ENCODE results near the gene ZNF19. TPM values are rescaled to one million over a fixed set of nuclear protein-coding genes. Genes with fewer than 3 reads are reported as not detected.

The ZNF19 gene
- total and polyA plus RNA-seq, 10 donors: 1.9 to 9.5 (median 6.3) TPM

DNA sequence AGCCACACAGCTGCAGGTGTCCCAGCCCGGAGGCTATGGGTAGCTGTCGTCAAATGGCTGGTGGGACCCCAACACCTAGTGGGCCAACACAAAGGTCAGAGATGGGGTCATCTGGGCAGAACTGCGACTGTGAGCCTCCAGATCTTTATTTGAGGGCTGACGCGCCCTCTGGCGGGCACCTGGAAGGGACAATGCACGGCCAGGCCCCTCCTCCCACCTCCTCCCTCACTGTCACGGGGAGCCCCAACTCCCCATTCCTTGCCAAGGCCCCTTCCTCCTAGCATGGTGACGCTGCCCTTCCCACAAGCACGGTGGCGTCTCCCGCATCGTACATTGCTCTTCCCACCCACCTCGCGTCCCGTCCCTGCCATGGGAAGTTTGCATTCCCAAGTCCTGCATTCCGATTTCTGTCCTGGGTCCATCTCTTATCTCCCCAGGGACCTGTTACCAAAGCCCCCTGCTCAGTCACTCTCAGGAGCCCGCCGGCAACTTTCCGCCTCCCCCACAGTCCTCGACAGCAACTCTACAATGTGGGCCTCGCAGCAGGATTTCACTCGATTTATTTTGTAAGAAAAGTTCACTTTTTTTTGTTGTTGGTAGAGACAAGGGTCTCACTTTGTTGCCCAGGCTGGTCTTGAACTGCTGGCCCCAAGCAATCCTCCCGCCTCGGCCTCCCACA, 48.3 kb downstream of the ZNF19 start:
- Histone ChIP-seq H3K27ac (no peak overlapping the region), H3K9me3 (peaks cover 0 to 49% (median 41%) of the 10 kb centered on the region in 8 donors), H3K4me3 (no peak overlapping the region), H3K27me3 (replicated peaks in 1 of 7) (peaks cover 0 to 47% (median 0%) of the 10 kb centered on the region in 7 donors), H3K36me3 (no peaks in the 10 kb centered on the region), H3K4me1 (no peaks in the 10 kb centered on the region)
- intact Hi-C loops (cut with DNase I; ENCODE audit: low total_unique reads): no loop called here
- WGBS, 5 donors: 58 to 77% (median 61%) methylated on average over 25 of the region's 25 CpGs
- TF ChIP-seq POLR2AphosphoS5 (IDR thresholded peaks at IDR 0.05) (no peak), POLR2A (IDR thresholded peaks at IDR 0.05) (no peak)
- TF ChIP-seq, protein P1, sequence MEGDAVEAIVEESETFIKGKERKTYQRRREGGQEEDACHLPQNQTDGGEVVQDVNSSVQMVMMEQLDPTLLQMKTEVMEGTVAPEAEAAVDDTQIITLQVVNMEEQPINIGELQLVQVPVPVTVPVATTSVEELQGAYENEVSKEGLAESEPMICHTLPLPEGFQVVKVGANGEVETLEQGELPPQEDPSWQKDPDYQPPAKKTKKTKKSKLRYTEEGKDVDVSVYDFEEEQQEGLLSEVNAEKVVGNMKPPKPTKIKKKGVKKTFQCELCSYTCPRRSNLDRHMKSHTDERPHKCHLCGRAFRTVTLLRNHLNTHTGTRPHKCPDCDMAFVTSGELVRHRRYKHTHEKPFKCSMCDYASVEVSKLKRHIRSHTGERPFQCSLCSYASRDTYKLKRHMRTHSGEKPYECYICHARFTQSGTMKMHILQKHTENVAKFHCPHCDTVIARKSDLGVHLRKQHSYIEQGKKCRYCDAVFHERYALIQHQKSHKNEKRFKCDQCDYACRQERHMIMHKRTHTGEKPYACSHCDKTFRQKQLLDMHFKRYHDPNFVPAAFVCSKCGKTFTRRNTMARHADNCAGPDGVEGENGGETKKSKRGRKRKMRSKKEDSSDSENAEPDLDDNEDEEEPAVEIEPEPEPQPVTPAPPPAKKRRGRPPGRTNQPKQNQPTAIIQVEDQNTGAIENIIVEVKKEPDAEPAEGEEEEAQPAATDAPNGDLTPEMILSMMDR (IDR thresholded peaks at IDR 0.05 in 8 of 11, conservative IDR thresholded peaks at IDR 0.05 in 3 of 11): no peak
- DNase-seq: no peak

DNA sequence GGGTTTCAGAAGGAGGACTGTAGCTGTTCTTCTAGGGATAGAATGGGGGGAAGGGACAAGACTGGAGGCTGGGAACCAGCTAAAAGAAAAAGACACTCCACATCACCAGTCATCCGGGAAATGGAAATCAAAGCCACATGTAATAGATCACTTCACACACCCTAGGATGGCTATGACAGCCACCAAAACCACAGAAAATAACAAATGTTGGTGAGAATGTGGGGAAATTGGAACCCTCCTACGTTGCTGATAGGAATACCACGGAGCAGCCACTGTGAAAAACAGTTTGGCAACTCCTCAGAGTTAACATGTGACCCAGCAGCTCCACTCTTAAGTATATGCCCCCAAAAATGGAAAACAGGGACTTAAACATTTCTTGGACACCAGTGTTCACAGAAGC, 49.6 kb downstream of the ZNF19 start:
- Histone ChIP-seq H3K36me3 (no peaks in the 10 kb centered on the region), H3K27me3 (replicated peaks in 1 of 7) (peaks cover 0 to 47% (median 0%) of the 10 kb centered on the region in 7 donors), H3K27ac (no peak overlapping the region), H3K4me3 (no peak overlapping the region), H3K4me1 (no peaks in the 10 kb centered on the region), H3K9me3 (peaks cover 0 to 36% (median 28%) of the 10 kb centered on the region in 8 donors)
- TF ChIP-seq, protein P1 (IDR thresholded peaks at IDR 0.05 in 8 of 11, conservative IDR thresholded peaks at IDR 0.05 in 3 of 11): no peak
- no peak for TF ChIP-seq POLR2AphosphoS5 (IDR thresholded peaks at IDR 0.05)
- TF ChIP-seq POLR2A (IDR thresholded peaks at IDR 0.05): no peak
- intact Hi-C loops (cut with DNase I; ENCODE audit: low total_unique reads): no loop called here
- no peak for DNase-seq
- WGBS, 5 donors: 28 to 44% (median 32%) methylated on average over 3 of the region's 3 CpGs

DNA sequence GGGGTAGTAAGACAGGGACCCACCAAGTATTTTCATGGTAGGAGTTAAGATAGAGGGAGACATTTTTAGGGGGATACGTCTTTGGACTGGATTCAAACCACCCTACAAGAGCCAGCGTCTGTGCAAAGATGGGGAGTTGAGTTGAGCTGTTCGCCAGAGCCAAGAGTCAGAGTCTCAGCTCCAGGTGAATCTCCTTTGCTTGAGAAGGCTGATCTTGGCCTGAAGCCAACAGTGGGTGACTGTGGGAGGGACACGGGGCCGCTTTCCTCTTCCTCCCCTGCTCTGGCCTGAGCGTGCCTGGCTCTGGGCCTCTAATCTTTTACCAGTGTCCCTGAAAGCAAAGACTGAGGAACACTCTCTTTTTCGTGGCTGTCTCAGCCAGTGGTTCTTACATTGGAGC, 52.7 kb downstream of the ZNF19 start:
- no peak overlapping the region for H3K27ac ChIP-seq
- TF ChIP-seq POLR2A (IDR thresholded peaks at IDR 0.05) (no peak), POLR2AphosphoS5 (IDR thresholded peaks at IDR 0.05) (no peak)
- TF ChIP-seq, protein P1 (IDR thresholded peaks at IDR 0.05 in 8 of 11, conservative IDR thresholded peaks at IDR 0.05 in 3 of 11): no peak
- peaks cover 0 to 6% (median 2%) of the 10 kb centered on the region in 8 donors for H3K9me3 ChIP-seq
- H3K27me3 ChIP-seq (replicated peaks in 1 of 7): peaks cover 0 to 54% (median 0%) of the 10 kb centered on the region in 7 donors
- H3K4me3 ChIP-seq: no peak overlapping the region
- 72 to 84% (median 79%) methylated on average over 7 of the region's 7 CpGs for WGBS, 5 donors
- no peaks in the 10 kb centered on the region for H3K36me3 ChIP-seq
- intact Hi-C loops (cut with DNase I; ENCODE audit: low total_unique reads): no loop called here
- DNase-seq: peak; percentile 22
- H3K4me1 ChIP-seq: no peaks in the 10 kb centered on the region

DNA sequence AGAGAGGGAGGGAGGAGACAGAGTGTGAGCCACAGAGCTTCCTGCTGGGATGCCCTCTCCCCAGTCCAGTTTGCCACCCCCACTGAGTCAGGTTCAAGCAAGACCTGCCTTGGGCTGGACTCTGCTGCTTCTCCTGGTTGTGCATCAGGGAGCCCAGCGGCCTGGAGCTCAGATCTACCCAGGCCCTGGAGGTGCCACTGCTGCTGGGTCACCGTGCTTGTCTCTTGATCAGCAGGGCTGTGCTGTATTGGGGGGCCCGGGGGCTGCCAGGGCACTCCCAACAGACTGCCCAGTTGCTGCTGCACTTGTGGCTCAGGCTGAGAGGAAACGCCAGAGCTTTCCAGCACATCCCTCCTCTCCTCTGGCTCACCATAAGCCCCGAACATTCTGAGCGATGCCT, 56.2 kb downstream of the ZNF19 start:
- H3K27me3 ChIP-seq (replicated peaks in 1 of 7): peaks cover 0 to 51% (median 0%) of the 10 kb centered on the region in 7 donors
- no peak for TF ChIP-seq POLR2AphosphoS5 (IDR thresholded peaks at IDR 0.05)
- no peak for TF ChIP-seq POLR2A (IDR thresholded peaks at IDR 0.05)
- no peaks in the 10 kb centered on the region for H3K36me3 ChIP-seq
- peaks cover 0 to 11% (median 0%) of the 10 kb centered on the region in 8 donors for H3K9me3 ChIP-seq
- 75 to 79% (median 78%) methylated on average over 5 to 6 of the region's 6 CpGs for WGBS, 5 donors
- no peak overlapping the region for H3K27ac ChIP-seq
- no peaks in the 10 kb centered on the region for H3K4me1 ChIP-seq
- DNase-seq: peak; percentile 64
- H3K4me3 ChIP-seq: no peak overlapping the region
- intact Hi-C loops (cut with DNase I; ENCODE audit: low total_unique reads): no loop called here

Measured in spleen (tissue), 11 donors.